OCI-LY7 (cell line): ENCODE measurements around the gene FKBP2. TPM values are rescaled to one million over a fixed set of nuclear protein-coding genes. Genes with fewer than 3 reads are reported as not detected.
A peak's percentile ranks its signal among the peaks of the same experiment; 100 is the strongest.

Experiments
- BruUV-seq: library from RNA; stranded (reverse); fragments of 400-500 nt; replicated peaks from 2 replicates; lab custom pipeline; 2021; lab: Mats Ljungman, UMichigan
- CTCF ChIA-PET: fragments of 300-600 bp; sonication (Branson Sonifier 250); formaldehyde crosslinking; loops from one replicate; lab custom pipeline; 2022; ENCODE audit warnings: antibody characterized with exemption; ENCODE audit not compliant: unreplicated experiment; lab: Charles Lee
- POLR2A ChIA-PET: fragments of 300-600 bp; sonication (Branson Sonifier 250); formaldehyde crosslinking; loops from one replicate; lab custom pipeline; 2022; ENCODE audit warnings: antibody characterized with exemption; lab: Charles Lee
- DNase-seq: peaks from one replicate; pipeline ENCODE4 v3.0.0-alpha.2; 2015; ENCODE audit warnings: low spot score
- H2AFZ ChIP-seq: fragments of 200-600 bp; sonication (generic), shearing (Covaris generic); 2 replicates; pipeline ENCODE4 v1.6.1; 2014; ENCODE audit warnings: mild to moderate bottlenecking, antibody characterized with exemption, low read length, moderate library complexity
- H3K27ac ChIP-seq: fragments of 200-600 bp; sonication (generic); 2 replicates; pipeline ENCODE4 v1.5.1; 2014; ENCODE audit warnings: mixed run types, low read depth, mild to moderate bottlenecking, moderate library complexity, low read length, inconsistent platforms; ENCODE audit not compliant: poor library complexity, severe bottlenecking
- H3K36me3 ChIP-seq: fragments of 200-600 bp; sonication (generic); 2 replicates; pipeline ENCODE4 v1.6.1; 2014; ENCODE audit warnings: mild to moderate bottlenecking, antibody characterized with exemption, low read length, moderate library complexity, mixed read lengths; ENCODE audit not compliant: insufficient read depth
- H3K4me1 ChIP-seq: fragments of 200-600 bp; sonication (generic); 2 replicates; pipeline ENCODE4 v1.5.1; 2014; ENCODE audit warnings: mild to moderate bottlenecking, low read length; ENCODE audit not compliant: insufficient read depth, poor library complexity, severe bottlenecking
- H3K4me2 ChIP-seq: fragments of 200-600 bp; sonication (generic); 2 replicates; pipeline ENCODE4 v1.6.1; 2014; ENCODE audit warnings: mild to moderate bottlenecking, low read length
- H3K4me3 ChIP-seq: fragments of 200-600 bp; sonication (generic); 2 replicates; pipeline ENCODE4 v1.5.1; 2014; ENCODE audit warnings: mild to moderate bottlenecking, low read depth, low read length; ENCODE audit not compliant: poor library complexity, severe bottlenecking
- H3K79me2 ChIP-seq: fragments of 200-600 bp; sonication (generic); 2 replicates; pipeline ENCODE4 v1.6.1; 2016; ENCODE audit warnings: low read depth, mild to moderate bottlenecking, low read length, moderate library complexity, mixed read lengths; ENCODE audit not compliant: insufficient read depth
- H3K9me2 ChIP-seq: fragments of 200-600 bp; sonication (generic); 2 replicates; pipeline ENCODE4 v1.6.1; 2016; ENCODE audit warnings: mild to moderate bottlenecking, low read length, mixed read lengths; ENCODE audit not compliant: insufficient read depth
- H3K9me3 ChIP-seq: fragments of 200-600 bp; sonication (generic); 2 replicates; pipeline ENCODE4 v1.6.1; 2014; ENCODE audit warnings: mild to moderate bottlenecking, mixed run types, low read length, mixed read lengths
- H4K20me1 ChIP-seq: fragments of 200-600 bp; sonication (generic); 2 replicates; pipeline ENCODE4 v1.6.1; 2014; ENCODE audit warnings: mild to moderate bottlenecking, antibody characterized with exemption, low read length, moderate library complexity, mixed read lengths; ENCODE audit not compliant: insufficient read depth
- CTCF ChIP-seq: fragments of 200-600 bp; sonication (generic); conservative IDR thresholded peaks from 2 replicates; pipeline ENCODE4 v1.5.1; 2014; ENCODE audit warnings: mild to moderate bottlenecking, antibody characterized with exemption, low read length, moderate library complexity, mixed read lengths
- EZH2phosphoT487 ChIP-seq: fragments of 200-600 bp; sonication (generic); IDR thresholded peaks from 2 replicates; pipeline ENCODE4 v1.6.1; 2018; ENCODE audit warnings: low read depth, borderline replicate concordance, mild to moderate bottlenecking, mixed run types, antibody characterized with exemption, low read length, moderate library complexity, mixed read lengths
- intact Hi-C: fragments of 100-400 bp; cut with micrococcal nuclease; formaldehyde crosslinking; loops from one replicate; pipeline ENCODE4 v1.10.0; 2022; ENCODE audit not compliant: unreplicated experiment
- total RNA-seq, 2 experiments: library from RNA; depleted of rRNA in 1 of 2; stranded (reverse); fragments of >200 nt in 1 of 2; shearing (Covaris generic) in 1 of 2; gene quantifications; 2 replicates each; pipeline ENCODE4 v1.2.3, GENCODE V29; 2014 to 2022

FKBP2 gene
- total RNA-seq, 2 experiments from 2014 or later = 45.5 to 57.3 TPM

GRCh38 chr11:64227405-64227956 lies 13.4 kb upstream of the FKBP2 start:
- CTCF ChIA-PET = interaction anchor here (1.3 kb wide), 1 partner anchor 21 kb away, joined by 4 read pairs; the partner anchor contains the start of gene FERMT3
- POLR2A ChIA-PET = interaction anchor here (1.2 to 4.4 kb wide), 3 partner anchors 9 to 22 kb away, joined by 3 to 29 read pairs (median 7); partner anchors contain the start of gene FERMT3

GRCh38 chr11:64229090-64229743 lies 11.7 kb upstream of the FKBP2 start:
- POLR2A ChIA-PET = interaction anchor here (0.7 to 4.4 kb wide), 5 partner anchors 16 to 106 kb away, joined by 3 to 29 read pairs (median 4); partner anchors contain the start of gene FERMT3
- Histone ChIP-seq H3K9me2 (no peaks in the 10 kb centered on the region), H3K79me2 (peaks cover 8% of the 10 kb centered on the region; the same call in 1 of the 2 replicates), H3K9me3 (no peaks in the 10 kb centered on the region), H3K4me2 (peak overlapping the region; percentile 94), H3K27ac (peak overlapping the region; percentile 66), H2AFZ (no peak overlapping the region; the same call in 1 of the 2 replicates), H4K20me1 (no peaks in the 10 kb centered on the region), H3K36me3 (peaks cover 10% of the 10 kb centered on the region; the same call in 1 of the 2 replicates), H3K4me3 (peak overlapping the region; percentile 72), H3K4me1 (peaks cover 50% of the 10 kb centered on the region)
- no TSS peak for BruUV-seq
- intact Hi-C loops = no loop called here
- no peak for DNase-seq
- no peak for TF ChIP-seq CTCF
- CTCF ChIA-PET = no interaction called here

More at GRCh38 chr11:64227405-64227956, 13.4 kb upstream of the FKBP2 start:
- H3K9me2 ChIP-seq = no peaks in the 10 kb centered on the region
- no peaks in the 10 kb centered on the region for H4K20me1 ChIP-seq
- peaks cover 44% of the 10 kb centered on the region for H3K4me1 ChIP-seq
- peak overlapping the region; percentile 83 for H3K4me3 ChIP-seq
- no peak overlapping the region for H2AFZ ChIP-seq
- H3K79me2 ChIP-seq = peaks cover 8% of the 10 kb centered on the region; the same call in 1 of the 2 replicates
- no peaks in the 10 kb centered on the region for H3K9me3 ChIP-seq
- TF ChIP-seq CTCF (no peak), EZH2phosphoT487 (no peak)
- H3K4me2 ChIP-seq = peak overlapping the region; percentile 99
- intact Hi-C loops = no loop called here
- H3K27ac ChIP-seq = peak overlapping the region; percentile 77
- no TSS peak for BruUV-seq
- DNase-seq = no peak
- peaks cover 25% of the 10 kb centered on the region for H3K36me3 ChIP-seq
